Tibial nerve (tissue), 4 donors: Measurements from ENCODE around the gene ZNF385D. TPM values are rescaled to one million over a fixed set of nuclear protein-coding genes. Genes with fewer than 3 reads are reported as not detected.

Experiments
- DNase-seq, 2 donors: peaks; one replicate each; pipeline ENCODE4 v3.0.0-alpha.2; 2019; ENCODE audit warnings: low spot score in 2 of 2
- H3K27ac ChIP-seq, 4 donors: fragments of 200-600 bp; sonication (generic) in 3 of 4; one replicate each; pipeline ENCODE4 v1.5.1; 2017 to 2019; ENCODE audit warnings: mild to moderate bottlenecking in 1 of 4
- H3K27me3 ChIP-seq, 2 donors: fragments of 200-600 bp; sonication (generic) in 1 of 2; one replicate each; pipeline versions ENCODE4 v1.5.1 to v1.6.0; 2017 to 2019
- H3K36me3 ChIP-seq, 3 donors: fragments of 200-600 bp; sonication (generic); one replicate each; pipeline ENCODE4 v1.5.1; 2018 to 2019
- H3K4me1 ChIP-seq, 4 donors: fragments of 200-600 bp; sonication (generic) in 3 of 4; one replicate each; pipeline ENCODE4 v1.5.1; 2017 to 2019
- H3K4me3 ChIP-seq, 4 donors: fragments of 200-600 bp; sonication (generic) in 3 of 4; one replicate each; pipeline ENCODE4 v1.5.1; 2017 to 2019; ENCODE audit warnings: mild to moderate bottlenecking in 1 of 4, moderate library complexity in 1 of 4
- H3K9me3 ChIP-seq, 4 donors: fragments of 200-600 bp; sonication (generic) in 3 of 4; one replicate each; pipeline ENCODE4 v1.5.1; 2017 to 2019
- EP300 ChIP-seq, 2 donors: sonication (generic); formaldehyde crosslinking; IDR thresholded peaks; one replicate each; pipeline ENCODE4 v1.6.1; 2017; ENCODE audit warnings: antibody characterized with exemption in 2 of 2, mild to moderate bottlenecking in 1 of 2
- POLR2A ChIP-seq, 2 donors: fragments of 450-650 bp; IDR thresholded peaks; one replicate each; pipeline ENCODE4 v1.6.1; 2017; ENCODE audit warnings: antibody characterized with exemption in 2 of 2, mild to moderate bottlenecking in 2 of 2, moderate library complexity in 2 of 2
- WGBS, 2 donors: methylation state at CpG; one replicate each; pipeline ENCODE4 v1.1.5; 2018; 5-methylcytosine and 5-hydroxymethylcytosine counted together
- total RNA-seq, 4 donors: library from RNA; depleted of rRNA; stranded (reverse); fragments of >200 nt; gene quantifications; one replicate each; pipeline ENCODE4 v1.1.0, GENCODE V29; 2016
- TF ChIP-seq, protein P1 (sequence below), 5 experiments: fragments of 200-600 bp in 3 of 5; fragments of 450-650 bp in 2 of 5; sonication (generic) in 3 of 5; IDR thresholded peaks; one replicate each; pipeline ENCODE4 v1.5.1; 2016 to 2019; ENCODE audit warnings: antibody characterized with exemption in 5 of 5, mild to moderate bottlenecking in 3 of 5, moderate library complexity in 2 of 5

ZNF385D gene
- total RNA-seq, 4 donors from 2014 or later, result 2.7 to 9.0 (median 4.4) TPM

DNA sequence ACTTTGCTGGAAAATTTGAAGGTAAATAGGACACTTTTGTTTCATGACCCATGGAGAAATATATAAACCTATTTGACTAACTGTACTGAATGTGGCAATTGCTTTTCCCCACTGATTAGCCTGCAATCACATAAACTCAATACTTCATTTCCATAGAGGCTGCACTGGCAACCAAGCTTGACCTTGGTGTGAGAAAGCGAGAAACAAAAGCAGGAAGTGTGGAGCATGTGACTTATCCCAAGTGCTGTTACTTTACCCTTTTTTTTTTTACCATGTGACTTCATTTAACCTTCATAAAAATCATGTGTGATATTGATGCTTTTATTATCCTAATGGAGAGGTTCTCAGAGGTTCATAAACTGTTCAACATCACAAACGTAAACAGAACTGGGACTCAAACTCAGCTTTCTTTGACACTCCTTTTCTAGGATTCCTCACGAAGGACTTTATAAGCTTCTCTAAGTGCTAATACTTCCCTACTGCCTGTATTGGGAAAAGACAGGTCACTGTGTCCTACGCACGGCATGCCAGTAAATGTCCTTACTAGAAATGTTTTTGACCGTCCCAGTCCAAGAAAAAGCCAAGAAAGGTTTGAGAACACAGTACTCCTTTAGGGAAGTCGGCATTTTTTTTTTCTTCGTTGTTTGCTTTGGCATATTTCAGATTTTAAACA is 34.9 kb upstream of the ZNF385D start:
- H3K27ac ChIP-seq, result peak overlapping the region in 1 of 4 donors; percentile 22

DNA sequence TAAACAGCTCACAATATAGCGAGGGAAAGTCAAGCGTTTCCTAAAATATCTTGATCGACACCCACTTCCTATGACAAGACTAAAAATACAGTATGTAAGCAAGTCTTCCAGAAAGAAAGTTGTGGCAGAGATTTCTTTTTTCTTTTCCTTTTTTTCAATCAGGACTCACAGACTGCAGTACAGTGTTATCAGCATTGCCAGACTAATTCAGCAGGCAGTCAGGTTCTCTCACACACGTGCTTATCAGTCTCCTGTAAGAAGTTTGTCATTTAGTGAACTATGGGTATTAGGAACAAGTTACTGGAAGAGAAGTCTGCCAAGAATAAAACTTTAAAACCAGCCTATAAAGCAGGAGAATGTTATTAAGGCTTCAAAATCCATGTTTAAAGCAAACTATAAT is 32.8 kb upstream of the ZNF385D start:
- no peaks in the 10 kb centered on the region for H3K9me3 ChIP-seq
- no peaks in the 10 kb centered on the region for H3K36me3 ChIP-seq
- no peak overlapping the region for H3K4me3 ChIP-seq
- TF ChIP-seq, protein P1, sequence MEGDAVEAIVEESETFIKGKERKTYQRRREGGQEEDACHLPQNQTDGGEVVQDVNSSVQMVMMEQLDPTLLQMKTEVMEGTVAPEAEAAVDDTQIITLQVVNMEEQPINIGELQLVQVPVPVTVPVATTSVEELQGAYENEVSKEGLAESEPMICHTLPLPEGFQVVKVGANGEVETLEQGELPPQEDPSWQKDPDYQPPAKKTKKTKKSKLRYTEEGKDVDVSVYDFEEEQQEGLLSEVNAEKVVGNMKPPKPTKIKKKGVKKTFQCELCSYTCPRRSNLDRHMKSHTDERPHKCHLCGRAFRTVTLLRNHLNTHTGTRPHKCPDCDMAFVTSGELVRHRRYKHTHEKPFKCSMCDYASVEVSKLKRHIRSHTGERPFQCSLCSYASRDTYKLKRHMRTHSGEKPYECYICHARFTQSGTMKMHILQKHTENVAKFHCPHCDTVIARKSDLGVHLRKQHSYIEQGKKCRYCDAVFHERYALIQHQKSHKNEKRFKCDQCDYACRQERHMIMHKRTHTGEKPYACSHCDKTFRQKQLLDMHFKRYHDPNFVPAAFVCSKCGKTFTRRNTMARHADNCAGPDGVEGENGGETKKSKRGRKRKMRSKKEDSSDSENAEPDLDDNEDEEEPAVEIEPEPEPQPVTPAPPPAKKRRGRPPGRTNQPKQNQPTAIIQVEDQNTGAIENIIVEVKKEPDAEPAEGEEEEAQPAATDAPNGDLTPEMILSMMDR (IDR thresholded peaks at IDR 0.05), result no peak
- TF ChIP-seq POLR2A (IDR thresholded peaks at IDR 0.05), result no peak
- no peak for TF ChIP-seq EP300 (IDR thresholded peaks at IDR 0.05)
- H3K4me1 ChIP-seq, result peaks cover 0 to 6% (median 0%) of the 10 kb centered on the region in 4 donors
- peak overlapping the region in 1 of 4 donors; percentile 15 for H3K27ac ChIP-seq
- 65 to 69% methylated on average over 4 of the region's 4 CpGs for WGBS, 2 donors
- DNase-seq, result no peak
- H3K27me3 ChIP-seq, result no peaks in the 10 kb centered on the region

More for the DNA sequence above, 34.9 kb upstream of the ZNF385D start:
- WGBS, 2 donors, result 40 to 42% methylated on average over 8 of the region's 8 CpGs
- no peaks in the 10 kb centered on the region for H3K9me3 ChIP-seq
- TF ChIP-seq, protein P1 (IDR thresholded peaks at IDR 0.05), result no peak
- TF ChIP-seq EP300 (IDR thresholded peaks at IDR 0.05), result peak in 1 of 2 donors; percentile 45
- H3K4me1 ChIP-seq, result peaks cover 0 to 6% (median 0%) of the 10 kb centered on the region in 4 donors
- no peak for DNase-seq
- no peaks in the 10 kb centered on the region for H3K36me3 ChIP-seq
- no peaks in the 10 kb centered on the region for H3K27me3 ChIP-seq
- H3K4me3 ChIP-seq, result no peak overlapping the region

GRCh38 chr3:21781355-21781754 is 30.3 kb upstream of the ZNF385D start:
- 72 to 77% methylated on average over 2 of the region's 2 CpGs for WGBS, 2 donors

DNA sequence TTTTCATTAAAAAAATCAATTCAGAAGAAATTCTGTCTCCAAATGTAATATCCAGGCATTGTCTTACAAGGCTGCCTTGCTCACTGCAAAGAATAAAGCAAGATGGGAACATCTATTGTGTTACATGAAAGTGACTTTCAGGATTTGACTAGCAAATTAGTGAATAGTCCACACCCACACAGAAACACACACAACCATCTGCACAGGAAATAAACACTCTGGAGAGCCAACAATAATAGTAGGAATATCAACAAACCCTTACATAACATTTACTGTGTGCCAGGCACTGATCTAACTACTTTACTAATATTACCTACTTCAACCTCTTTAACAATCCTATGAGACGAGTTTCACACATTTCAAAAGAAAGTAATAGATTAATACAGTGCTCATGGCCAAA is 28.9 kb upstream of the ZNF385D start:
- TF ChIP-seq, protein P1 (IDR thresholded peaks at IDR 0.05), result no peak
- peak in 1 of 2 donors; percentile 37 for TF ChIP-seq EP300 (IDR thresholded peaks at IDR 0.05)
- Histone ChIP-seq H3K9me3 (no peaks in the 10 kb centered on the region), H3K27me3 (no peaks in the 10 kb centered on the region), H3K4me3 (no peak overlapping the region), H3K36me3 (no peaks in the 10 kb centered on the region), H3K4me1 (no peaks in the 10 kb centered on the region), H3K27ac (no peak overlapping the region)
- no peak for DNase-seq
- 68 to 77% methylated on average over 1 of the region's 1 CpG for WGBS, 2 donors

More at GRCh38 chr3:21781355-21781754, 30.3 kb upstream of the ZNF385D start:
- Histone ChIP-seq H3K27me3 (no peaks in the 10 kb centered on the region), H3K4me3 (no peak overlapping the region), H3K9me3 (no peaks in the 10 kb centered on the region), H3K4me1 (peaks cover 0 to 2% (median 0%) of the 10 kb centered on the region in 4 donors), H3K36me3 (no peaks in the 10 kb centered on the region), H3K27ac (no peak overlapping the region)
- TF ChIP-seq EP300 (IDR thresholded peaks at IDR 0.05), result no peak
- TF ChIP-seq, protein P1 (IDR thresholded peaks at IDR 0.05), result no peak
- no peak for TF ChIP-seq POLR2A (IDR thresholded peaks at IDR 0.05)
- no peak for DNase-seq

GRCh38 chr3:21778715-21779114 is 27.7 kb upstream of the ZNF385D start:
- H3K27me3 ChIP-seq, result no peaks in the 10 kb centered on the region
- H3K9me3 ChIP-seq, result no peaks in the 10 kb centered on the region
- H3K36me3 ChIP-seq, result no peaks in the 10 kb centered on the region
- no peak for DNase-seq
- no peaks in the 10 kb centered on the region for H3K4me1 ChIP-seq
- TF ChIP-seq EP300 (IDR thresholded peaks at IDR 0.05), result no peak
- TF ChIP-seq POLR2A (IDR thresholded peaks at IDR 0.05), result no peak
- TF ChIP-seq, protein P1 (IDR thresholded peaks at IDR 0.05), result no peak
- WGBS, 2 donors, result 68 to 75% methylated on average over 1 of the region's 1 CpG
- no peak overlapping the region for H3K4me3 ChIP-seq
- no peak overlapping the region for H3K27ac ChIP-seq
